SHP77 (cell line): ENCODE measurements around the gene LYZL1.
"Not testable (repeated sequence)": the region's sequence is repeated elsewhere in the genome, so short reads cannot be mapped to it uniquely, and the experiment has no call there.

Experiments used
- DNase-seq, 2 experiments: peaks; one replicate each; lab custom pipeline; 2025; lab: John Stamatoyannopoulos, UW

Gene LYZL1

DNA sequence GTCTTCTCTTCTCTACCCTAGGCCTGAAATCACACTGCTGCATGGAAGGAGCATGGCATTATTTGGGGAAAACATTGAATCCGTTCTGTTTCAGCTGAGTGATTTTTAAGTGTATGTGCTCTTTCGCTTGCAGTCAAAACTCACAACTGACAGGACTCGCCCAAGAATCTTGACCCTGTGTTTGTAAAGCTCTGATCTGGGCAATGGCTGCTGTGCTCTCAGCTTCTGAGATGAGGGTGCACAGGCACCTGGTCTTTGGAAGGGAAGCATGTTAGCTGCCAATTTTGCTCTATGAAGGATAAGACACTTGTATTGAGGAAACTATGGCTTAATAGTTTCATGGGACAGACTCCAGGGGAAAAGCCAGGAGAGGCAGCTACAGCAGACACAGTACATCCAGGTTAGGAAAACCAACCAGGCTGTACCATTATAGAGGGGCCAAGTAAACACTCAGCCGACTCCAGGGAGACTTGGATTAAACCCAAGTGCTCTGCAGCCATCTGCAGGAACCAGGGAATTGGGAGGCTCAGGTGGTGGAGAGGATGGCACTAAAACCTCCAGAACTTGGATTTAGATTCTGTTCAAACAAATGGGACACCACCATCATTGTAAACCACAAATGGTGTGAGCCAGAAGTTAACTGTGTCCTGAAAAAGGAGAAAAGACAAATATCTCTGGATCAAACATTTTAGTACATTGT, 43.3 kb downstream of the LYZL1 start:
- DNase-seq: no peak

DNA sequence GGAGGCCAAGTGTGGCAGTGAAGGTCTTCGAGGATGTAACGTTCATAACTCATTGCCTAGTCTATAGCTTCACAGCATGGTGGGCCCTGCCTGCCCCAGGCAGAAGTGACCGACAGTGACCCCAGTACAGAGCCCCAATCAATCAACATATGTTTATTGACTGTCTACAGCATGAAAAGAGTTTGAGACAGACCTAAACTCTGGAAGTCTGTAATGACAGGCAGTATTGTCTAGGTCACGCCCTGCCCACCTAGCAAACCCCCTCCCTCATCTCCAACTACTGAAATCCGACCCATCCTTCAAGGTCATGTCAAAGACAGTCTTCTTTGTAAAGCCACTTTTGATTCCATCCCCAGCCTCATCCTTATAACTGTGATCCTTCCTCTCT, 43.9 kb downstream of the LYZL1 start:
- DNase-seq: no peak

DNA sequence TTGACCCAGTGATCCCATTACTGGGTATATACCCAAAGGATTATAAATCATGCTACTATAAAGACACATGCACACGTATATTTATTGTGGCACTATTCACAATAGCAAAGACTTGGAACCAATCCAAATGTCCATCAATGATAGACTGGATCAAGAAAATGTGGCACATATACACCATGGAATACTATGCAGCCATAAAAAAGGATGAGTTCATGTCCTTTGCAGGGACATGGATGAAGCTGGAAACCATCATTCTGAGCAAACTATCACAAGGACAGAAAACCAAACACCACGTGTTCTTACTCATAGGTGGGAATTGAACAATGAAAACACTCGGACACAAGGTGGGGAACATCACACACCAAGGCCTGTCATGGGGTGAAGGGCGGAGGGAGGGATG, 48.7 kb downstream of the LYZL1 start:
- not testable (repeated sequence) for DNase-seq

DNA sequence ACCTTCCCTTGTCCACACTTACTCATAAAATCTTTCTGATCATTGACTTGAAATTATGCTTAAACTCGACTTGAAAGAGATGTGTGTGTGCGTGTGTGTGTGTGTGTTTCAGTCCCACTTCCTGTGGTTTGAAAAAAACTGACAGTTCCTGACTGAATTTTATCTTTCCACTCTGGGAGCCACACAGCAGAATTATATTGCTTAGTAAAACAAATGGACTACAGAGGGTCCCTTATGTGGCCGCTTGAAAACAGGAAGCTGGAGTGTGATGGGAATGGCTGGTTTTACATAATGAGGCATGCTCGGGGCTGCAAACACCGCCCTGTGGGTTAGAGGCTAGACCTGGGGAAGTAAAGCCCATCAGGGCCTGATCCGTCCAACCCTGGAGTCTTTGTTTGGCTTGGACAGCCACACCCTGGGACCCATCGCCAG, 54.8 kb downstream of the LYZL1 start:
- DNase-seq: no peak

DNA sequence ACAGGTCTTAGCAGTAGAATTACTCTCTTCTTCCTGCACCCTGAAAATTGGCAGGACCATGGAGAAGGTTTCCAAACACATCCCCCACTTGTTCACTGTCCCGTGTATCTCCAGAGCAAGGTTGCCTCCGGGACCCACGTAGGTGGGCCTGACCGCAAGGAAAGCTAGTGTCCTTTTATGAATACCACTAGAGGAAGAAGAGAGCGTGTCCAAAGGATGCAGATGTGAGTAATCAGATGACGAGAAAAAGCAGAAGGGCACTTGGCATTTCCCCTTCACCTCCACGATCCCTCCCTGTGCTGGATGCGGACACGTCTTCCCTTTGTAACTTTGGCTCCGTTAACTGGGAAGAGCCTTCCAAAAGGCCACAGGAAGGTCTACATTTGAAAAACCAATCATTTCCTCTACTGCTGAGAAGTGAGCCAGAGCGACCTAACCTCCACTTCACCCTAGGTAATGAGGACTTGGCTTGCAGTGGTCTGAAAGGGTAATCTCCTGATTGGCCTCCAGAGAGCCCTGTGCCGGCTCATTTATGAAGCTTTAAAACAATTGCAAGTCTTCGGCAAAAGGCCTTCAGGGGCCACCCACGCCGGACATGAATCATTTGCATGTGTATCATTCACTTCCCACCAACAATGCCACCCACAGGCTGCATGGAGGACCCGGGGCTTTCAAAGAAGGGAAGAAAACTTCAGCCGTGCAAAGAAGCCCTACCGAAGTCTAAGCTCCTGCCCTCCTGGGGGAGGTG, 55.4 kb downstream of the LYZL1 start:
- no peak for DNase-seq

DNA sequence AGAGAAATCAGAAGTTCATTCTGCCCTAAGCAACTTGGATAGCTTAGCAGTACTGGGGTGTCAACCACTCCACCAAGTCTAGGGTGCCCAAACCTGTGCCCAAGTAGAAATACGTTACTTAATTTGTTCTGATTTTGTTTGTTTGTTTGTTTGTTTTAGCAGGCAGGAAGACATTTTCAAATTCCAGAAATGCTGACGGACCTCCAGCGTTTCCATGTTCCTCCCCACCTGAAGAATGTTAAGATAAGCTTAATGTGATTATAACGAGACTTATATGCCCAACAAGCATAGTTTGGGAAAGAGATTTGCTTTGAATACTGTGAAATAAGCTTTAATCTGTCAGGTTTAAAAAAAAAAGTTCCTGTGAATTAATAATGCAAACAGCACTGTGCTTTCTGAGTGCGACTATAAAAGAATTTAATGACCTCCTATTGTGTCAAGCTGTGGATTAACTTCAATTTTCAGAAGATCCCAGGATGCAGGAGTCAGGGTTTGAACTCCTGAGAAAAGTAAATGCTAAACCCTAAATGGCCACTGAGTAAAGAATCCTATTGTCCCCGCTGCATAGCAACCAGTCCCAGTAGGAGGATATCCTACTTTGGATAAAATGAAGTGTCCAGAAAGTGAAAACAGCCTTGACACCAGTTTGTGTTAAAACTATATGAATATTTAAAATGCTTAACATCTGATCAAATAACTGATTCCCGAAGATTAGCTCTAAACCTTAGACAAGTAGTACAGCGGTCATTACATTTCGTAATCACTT, 56.5 kb downstream of the LYZL1 start:
- no peak for DNase-seq

DNA sequence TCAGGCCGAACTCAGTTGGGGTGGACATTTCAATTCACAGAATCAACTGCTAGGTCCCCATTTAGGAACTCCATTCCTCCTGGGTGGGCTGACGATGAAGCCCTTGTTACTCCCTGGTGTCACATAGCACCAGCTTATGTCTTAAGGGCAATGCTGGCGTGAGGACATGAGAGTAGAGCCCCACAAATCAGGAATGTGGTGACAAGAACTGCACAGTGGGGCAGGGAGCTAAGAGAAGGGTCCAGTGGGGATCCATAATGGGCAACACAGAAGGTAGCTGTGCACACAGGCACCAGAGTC, 57.0 kb downstream of the LYZL1 start:
- no peak for DNase-seq

DNA sequence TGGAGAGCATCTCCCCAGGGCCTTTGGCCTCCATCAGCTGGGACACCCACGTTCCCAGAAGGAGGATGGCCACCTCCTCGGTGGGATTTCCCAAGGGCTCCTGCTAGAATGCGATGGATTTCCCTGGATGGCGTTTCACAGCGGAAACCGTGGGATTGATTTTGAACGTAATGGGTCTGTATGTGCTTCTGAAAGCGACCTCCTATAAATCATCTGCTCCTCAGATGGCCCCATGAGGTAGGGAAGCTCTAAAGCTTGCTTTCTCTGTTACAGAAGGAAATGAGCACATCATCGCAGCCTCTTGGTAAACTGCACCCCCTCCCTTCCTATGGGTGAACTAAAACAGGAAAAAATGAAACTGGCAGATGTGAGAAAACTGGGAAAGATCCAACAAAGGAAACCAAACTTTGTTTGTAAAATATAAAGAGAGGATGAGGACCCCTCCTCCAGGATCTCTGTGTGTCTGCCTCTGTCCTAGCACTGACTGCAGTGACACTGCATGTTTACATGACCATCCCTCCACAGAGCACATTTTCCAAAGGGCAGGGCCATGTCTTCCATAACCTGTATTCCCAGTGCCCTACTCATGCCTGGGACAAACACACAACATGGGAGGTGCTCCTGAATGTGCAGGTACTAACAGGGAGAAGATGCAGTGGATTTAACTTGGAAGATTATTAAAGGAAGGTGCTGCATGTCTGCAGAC, 57.6 kb downstream of the LYZL1 start:
- DNase-seq: no peak

DNA sequence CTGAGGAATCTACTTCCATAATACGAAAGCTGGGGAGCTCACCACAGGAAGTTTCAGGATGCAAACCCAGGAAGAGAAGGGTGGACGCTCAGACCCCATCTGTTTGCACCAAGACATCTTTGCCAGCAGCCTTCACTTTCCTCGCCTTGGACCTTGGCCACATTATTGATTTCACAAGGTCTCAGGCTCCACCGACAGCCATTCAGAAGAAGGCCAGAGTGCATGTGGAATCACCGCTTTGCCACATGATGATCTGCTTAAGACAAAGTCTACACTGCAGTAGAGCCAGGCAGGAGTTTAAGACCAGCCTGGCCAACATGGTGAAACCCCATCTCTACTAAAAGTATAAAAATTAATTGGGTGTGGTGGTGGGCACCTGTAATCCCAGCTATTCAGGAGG, 60.0 kb downstream of the LYZL1 start:
- DNase-seq: no peak

DNA sequence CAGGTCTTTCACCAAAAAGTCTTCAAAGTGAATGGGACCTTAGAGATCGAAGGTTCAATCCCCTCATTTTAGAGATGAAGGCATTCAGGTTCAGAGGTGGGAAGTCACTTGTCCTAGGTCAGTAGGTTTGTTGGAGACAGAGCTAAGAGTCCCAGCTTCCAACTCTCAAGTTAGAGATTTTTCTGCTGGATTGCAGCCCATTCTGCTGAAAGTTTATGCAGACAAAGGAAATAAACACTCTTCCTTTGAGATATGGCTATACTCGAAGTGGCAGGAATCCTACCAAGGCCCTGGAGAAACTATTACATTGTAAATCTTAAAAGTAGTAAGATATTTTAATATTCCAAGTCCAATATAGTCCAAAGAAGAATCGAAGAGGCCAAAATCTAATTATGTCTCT, 64.4 kb downstream of the LYZL1 start:
- no peak for DNase-seq

DNA sequence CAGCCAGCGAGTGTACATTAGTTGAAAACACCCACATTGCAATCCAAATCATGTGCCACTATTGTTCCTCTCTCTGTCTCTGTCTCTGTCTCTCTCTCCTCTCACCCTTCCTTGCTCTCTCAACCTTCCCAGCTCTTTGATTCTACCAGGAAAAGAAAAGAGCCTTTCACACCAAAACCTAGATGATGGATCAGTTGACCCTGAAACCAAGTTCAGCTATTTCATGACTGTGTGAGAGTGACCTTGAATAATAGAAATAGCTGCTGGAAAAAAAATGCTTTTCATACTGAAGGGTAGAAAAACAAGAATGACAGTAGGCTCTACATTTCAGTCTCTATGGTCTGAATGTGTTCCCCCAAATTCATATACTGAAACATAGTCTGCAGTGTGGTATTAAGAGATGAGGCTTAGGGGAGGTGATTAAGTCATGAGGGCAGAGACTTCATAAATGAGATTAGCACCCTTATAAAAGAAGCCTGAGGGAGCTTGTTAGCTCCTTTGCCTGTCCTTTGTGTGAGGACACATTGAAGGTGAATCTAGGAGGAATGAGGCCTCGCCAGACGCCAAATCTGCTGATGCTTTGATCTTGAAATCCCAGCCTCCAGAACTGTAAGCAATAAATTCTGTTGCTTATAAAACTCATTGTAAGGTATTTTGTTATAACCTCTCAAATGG, 65.2 kb downstream of the LYZL1 start:
- DNase-seq: no peak

DNA sequence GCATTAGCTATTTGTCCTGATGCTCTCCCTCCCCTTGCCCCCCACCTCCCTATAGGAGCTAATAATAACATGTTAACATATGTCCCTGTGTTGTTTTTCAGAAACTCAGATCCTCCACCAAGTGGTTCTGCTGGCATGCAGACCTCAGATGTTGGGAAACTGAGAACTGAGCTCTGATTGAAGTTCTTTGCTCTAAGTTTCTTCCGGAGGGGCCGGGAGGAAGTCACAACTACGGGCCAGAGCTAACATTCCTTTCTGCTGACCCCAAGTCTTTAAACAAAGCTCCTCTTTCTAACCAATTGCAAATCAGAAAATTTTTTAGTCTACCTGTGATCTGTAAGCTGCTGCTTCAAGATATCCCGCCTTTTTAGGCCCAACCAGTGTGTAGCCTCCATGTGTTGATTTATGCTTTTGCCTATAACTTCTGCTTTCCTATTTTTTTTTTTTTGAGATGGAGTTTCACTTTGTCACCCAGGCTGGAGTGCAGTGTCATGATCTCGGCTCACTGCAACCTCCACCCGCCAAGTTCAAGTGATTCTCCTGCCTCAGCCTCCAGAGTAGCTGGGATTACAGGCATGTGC, 66.6 kb downstream of the LYZL1 start:
- DNase-seq: no peak

DNA sequence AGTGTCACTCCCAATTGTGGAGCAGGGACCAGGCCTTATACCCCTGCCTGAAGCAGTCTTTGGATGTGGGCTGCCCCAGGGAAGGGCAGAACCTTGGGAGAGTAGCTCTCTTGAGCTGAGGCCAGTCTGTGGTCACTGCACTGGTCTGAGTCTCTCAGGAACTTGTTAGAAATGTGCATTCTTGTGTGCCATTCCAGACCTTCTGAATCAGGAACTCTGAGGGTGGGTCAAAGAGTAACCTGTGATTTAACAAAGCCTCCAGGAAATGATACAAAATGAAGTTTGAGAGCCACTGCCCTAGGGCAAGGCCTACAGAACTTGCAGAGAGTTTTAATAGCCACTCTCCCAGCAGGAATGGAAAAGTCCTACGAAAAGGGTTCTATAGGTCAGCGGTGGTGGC, 68.1 kb downstream of the LYZL1 start:
- no peak for DNase-seq

DNA sequence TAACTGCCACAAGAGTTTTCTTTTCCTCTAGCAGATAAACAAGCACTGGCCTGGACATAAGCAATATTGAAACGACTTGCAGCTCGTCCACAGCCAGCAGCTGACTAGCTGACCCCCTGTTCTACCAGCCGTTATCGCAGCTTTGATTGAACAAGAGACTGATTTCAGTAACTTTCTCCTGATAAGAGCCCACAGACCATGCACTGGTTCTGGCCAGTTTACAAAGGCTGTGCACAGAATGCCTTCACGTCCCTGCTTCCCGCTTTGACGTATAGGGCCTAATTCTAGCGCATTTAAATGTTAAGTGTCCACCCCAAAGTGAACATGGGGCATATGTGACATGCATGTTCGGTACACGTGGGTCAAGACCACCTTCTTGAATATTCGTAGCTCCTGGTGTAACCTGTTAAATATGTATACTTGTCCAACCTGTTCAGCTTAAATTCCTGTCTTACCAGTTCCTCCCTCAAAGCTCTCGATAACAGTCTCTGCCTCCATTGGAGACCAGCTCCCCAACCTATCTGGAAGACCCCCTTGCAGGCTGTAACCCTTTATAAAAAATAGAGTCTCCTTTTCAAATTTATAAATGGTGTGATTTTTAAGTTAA, 69.2 kb downstream of the LYZL1 start:
- no peak for DNase-seq

DNA sequence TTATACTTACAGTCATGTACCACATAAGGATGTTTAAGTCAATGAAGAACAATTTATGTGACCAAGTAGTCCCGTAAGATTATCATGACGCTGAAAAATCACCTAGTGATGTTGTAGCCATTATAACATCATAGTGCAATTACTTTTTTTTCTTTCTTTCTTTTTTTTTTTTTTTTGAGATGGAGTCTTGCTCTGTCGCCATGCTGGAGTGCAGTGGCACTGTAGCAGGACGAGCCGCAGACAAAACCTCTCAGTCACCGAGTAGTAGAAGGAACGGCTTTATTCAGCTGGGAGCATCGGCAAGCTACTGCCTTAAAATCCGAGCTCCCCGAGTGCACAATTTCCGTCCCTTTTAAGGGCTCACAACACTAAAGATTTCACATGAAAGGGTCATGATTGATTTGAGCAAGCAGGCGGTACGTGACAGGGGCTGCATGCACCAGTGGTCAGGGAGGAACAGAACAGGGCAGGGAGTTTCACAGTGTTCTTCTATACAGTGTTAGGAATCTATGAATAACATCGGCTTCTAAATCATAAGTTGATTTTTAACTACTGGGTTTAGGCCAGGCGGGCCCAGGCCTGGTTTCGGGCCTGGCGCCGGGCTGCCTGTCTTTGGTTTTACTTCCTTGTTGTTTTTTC, 71.5 kb downstream of the LYZL1 start:
- not testable (repeated sequence) for DNase-seq
